GM18508 (cell line): Measurements from ENCODE around the gene SCMH1.

ENCODE experiments used
- ATAC-seq: cut with Tn5 transposase; IDR thresholded peaks from one replicate; pipeline ENCODE4 v1.9.1; 2021; ENCODE audit warnings: moderate number of reproducible peaks; ENCODE audit not compliant: insufficient read depth, unreplicated experiment

Gene SCMH1

DNA sequence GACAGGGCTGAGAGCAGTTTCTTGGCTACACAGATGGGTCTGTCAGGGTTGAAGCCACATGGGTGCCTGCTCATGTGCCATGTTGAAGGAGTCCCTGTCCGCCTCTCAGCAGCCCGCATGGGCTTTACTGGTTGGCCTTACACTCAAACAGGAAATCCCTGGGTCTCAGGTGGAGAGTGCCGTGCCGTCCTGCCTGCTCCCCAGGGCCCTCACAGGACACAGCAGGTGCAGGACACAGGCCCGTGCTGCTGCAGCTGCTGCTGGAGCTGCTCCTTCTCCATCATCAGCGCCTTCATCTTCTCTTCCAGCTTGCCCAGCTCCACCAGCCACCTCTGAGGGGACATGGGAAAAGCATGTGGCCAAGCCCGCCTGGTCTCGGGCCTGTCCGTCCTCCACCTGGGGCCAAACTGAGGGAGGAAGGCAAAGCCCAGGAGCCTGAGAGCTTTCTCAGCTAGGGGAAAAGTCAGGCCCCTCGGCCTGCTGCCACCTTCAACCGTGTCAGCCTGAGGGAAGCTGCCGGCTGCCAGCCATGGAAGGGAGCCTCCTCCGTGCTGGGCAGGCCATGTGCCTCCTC lies 226.1 kb downstream of the SCMH1 start:
- ATAC-seq: no peak

DNA sequence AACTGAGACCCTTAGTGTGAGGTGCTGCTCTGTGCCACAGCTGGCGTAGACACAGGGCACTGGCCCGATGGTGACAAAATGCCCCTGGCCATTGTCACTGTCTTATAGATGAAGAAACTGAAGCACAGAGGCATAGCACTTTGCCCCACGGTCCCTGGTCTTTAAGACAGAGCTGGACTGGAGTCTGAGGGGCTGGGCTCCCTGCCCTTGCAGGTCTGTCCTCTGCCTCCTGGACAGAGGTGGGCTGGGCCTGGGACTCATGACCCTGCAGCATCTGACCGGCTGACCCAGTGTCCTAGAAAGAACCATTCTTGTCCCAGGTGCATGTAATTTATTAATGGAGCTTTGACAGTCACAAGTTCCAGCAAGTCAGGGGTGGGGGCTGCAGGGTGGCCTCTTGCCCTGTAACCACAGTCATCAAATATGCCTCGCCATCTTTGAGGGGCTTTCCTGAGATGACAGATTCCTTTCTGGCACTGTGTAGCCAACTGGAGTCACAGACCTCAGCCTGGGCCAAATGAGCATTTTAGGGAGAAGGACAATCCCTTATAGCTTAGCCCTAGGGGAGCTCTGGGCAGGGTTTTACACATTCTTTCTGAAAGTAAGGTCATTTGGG lies 226.7 kb downstream of the SCMH1 start:
- no peak for ATAC-seq

DNA sequence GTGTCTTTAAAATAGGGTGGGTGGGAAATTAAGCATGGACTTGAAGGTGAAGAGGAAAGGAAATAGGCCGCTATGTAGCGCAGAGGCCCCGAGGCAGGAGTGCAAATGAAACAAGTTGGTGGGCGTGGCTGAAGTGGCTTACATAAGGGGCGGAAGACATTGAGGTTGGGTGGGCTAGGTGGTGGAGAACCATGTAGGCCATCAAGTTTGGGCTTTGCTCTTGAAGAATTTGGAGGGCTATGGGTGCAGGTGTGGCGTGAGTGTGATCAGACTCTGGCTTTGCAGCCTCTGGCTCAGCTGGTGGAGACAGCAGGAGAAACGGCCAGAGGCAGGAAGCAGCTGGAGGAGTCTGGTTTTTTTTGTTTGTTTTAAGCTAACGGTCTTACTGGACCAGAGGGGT lies 227.2 kb downstream of the SCMH1 start:
- ATAC-seq: no peak

DNA sequence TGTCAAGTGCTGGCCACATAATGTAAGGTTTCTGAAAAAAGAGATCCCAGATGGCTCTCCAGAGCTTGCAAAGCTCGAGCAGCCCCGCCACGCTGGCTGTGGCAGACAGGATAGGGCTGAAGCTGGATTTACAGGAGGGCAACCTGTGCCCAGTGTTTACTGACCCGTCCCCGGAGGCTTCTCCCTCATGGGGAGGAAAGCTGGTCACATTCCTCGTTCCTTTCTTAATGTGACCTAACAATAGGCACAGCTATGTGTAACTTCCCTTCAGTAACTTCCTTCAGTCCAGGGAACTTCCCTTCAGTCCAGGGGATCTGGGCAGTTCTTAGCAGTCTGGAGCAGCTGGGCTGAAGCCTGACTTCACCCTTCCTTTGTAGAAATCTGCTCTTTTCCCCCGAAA lies 228.3 kb downstream of the SCMH1 start:
- no peak for ATAC-seq

DNA sequence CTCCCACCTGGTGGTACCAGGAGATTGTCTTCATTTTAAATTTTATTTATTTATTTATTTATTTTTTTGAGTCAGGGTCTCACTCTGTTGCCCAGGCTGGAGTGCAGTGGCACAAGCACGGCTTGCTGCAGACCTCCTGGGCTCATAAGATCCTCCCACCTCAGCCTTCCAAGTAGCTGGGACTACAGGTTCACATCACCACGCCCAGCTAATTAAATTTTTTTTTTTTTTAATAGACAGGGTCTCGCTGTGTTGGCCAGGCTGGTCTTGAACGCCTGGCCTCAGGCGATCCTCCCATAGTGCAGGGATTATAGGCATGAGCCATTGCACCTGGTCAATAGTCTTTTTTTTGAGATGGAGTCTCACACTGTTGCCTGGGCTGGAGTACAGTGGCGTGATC lies 229.1 kb downstream of the SCMH1 start:
- ATAC-seq: no peak

DNA sequence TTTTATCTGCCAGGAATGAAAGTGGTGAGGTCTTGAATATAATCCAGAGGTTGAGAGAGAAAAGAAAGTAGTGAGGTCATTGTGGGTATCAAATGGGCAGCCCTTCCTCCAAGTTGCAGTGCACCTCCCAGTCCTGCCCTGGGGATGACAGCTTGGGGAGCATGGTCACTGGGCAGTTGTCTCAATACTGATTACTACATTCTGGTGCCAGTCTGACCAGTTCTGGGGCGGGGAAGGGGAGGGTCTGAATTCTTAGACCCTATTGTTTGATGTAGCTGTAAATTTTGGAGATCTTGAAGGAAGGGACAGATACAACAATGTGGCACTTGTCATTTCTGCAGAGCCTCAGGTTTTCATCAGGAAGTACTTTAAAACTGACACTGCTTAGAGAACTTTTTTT lies 231.8 kb downstream of the SCMH1 start:
- ATAC-seq: no peak

DNA sequence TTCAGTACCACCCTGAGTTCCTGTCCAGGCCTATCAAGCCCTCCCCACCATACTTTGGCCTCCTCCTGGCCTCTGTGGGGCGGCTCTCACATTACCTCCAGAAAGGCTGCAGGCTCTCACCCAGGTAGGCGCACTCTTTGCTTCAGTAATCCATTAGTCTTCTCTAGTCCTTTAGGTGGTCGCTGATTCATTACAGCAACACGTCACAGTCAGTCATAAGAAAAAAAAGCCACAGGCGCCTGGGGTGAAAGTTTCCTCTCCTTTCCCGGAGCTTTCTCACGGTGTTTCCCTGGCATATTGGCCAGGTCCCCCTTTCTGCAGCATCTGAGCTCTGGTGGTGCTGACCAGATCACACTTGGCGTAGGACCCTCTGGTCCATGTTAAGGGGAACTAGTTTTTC lies 232.6 kb downstream of the SCMH1 start:
- no peak for ATAC-seq

DNA sequence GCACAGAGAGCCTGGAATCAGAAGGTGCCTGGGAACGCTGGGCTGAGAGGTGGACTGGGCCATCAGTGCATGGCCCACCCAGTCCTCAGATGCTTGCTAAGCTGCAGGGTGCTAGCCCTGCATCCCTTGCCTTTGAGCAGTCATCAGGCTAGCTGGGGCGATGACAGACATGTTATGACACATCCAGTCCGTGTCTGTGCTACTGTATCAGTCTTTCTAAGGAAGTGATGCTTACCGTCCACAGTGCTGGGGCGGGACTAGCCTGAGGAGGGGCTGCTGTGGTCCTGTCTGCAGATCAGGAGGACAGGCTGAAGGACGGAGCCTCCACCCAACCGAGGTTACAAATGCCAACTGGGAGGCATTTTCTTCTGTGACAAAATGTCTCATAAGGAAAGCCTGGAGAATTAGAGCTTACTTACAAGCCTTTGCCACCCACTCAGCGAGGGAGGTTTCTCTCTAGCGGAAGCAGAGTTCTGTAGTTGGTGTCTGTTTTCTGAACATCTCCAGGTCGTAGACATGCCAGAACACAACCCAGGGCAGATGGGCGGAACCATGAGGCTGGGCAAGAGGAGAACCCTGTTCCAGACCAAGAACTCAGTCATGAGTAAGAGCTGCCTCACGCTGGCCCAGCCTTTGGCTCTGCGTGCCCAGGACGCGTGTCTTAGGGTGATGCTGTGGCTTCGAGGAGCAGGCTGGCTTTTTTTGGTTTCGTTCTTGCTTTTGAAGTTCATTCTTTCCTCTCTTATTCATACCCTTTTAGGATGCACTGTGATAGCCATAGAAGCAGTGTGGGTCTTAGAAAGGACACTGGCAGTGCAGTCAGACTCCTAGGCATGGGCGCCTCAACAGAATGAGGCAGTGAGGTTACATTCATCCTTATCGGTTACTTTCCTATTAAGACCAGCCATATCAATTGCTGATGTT lies 234.9 kb downstream of the SCMH1 start:
- ATAC-seq: no peak

DNA sequence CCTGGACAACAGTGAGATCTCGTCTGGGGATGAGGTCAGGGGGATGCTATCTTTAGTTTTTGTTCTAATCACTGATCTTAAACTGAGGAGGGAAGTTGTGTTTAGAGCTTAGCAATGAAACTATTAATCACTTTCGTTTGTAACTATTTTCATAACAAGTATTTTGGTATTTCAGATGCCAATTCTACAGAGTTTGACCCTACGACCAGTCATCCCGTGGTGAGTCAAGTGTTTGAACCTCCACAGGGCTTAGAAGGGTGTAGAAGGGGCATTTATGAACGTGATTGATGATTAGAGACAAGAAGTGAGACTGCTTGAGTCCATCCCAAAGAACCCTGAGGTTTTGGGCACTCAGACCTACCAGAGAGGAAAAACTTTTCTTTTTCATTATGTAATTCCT lies 236.2 kb downstream of the SCMH1 start:
- no peak for ATAC-seq

DNA sequence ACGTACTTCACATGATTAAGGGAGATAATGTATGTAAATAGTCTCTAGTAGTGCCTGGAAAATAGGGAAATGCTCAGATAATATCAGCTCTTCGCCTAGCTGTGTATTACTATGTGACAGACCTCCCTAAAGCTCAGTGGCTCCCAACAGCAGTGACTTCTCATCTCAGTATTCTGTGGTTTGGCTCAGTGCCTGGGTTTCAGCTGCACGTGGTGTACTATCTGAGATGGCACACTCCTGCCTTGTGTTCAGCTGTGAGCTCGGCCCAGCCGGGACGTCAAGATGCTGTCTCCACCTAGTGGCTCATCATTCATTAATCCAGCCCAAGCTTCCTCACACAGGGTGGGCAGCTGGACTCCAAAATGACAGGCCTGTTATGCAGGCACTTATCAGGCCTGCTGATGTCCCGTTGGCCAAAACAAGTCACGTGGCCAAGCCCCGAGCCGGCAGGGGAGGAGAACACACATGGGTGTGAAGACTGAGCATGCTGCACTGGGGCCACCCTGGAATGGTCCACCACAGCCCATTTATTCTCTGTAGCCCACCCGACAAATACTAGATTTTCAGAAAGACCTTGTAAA lies 238.4 kb downstream of the SCMH1 start:
- peak; percentile 76 for ATAC-seq

DNA sequence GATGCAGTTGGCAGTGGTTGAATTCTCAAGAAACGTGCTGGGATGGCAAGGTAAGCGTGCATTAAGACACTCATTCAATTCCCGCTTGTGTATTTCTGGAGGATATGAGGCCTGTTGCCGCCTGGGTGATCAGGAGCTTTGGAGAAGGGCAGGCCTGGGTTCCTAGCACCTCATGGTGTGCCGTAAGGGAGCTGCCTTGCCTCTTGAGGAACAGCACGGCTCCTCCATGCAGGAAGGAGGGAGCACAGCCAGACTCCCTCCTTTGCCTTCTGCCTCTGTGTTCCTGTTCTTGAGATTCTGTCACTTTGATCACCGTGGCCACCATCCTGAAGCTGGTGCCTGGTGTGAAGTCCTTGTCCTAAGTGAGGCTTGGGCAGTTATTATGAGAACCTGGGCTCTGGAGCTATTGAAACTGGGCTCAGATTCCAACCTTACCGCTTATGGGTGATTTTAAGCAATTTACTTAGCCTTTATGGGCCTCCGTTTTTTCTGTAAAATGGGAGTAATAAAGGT lies 238.9 kb downstream of the SCMH1 start:
- ATAC-seq: no peak

DNA sequence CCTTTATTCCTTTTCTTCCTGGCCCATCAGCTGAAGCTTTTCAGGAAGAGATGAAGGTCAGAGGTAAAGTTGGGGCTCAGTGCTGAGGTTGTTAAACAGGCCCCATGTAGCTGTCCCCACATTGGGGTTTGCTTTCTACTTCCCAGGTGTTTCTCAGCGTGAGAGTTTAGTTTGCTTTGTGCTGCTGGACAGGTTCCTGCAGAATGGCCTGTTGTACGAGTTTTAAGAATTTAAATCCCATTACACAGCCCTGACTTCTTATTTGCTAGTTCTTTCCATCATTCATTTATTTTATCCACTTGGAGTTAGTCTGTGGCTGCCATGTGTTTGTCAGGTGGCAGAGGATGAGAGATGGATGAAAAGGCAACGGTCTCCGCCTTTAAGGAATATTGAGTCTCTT lies 243.4 kb downstream of the SCMH1 start:
- no peak for ATAC-seq

DNA sequence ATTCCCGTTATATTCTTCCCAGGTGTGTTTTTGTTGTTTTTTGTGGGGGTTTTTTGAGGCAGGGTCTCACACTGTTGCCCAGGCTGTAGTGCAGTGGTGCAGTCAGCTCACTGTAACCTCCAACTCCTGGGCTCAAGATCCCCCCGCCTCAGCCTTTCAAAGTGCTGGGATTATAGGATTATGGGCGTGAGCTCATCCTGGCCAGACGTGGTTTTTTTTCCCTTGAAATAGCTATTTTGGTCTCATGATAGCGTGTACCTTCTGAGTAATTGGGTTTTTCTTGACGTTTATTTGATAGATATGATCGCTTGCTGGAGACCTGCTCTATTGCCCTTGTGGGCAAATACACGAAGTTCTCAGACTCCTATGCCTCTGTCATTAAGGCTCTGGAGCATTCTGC lies 245.0 kb downstream of the SCMH1 start:
- ATAC-seq: no peak

DNA sequence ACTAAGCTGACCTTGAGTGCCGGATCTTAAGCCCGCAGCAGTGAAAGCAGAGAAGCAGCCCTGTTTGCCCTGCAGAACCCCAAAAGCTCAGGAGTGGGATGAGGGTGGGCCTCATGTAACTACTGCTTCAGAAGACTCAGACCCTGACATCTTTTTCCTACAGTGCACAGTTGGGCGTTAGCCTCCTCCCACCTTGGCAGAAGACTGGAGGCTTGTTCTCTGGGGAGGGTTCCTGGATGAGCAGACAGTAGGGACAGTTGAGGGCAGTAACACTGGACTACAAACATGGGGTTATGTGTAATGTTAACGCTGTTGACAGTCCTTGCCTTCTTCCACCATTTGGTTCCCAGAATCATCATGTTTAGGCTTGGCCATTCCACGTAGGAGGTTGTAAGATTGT lies 253.0 kb downstream of the SCMH1 start:
- ATAC-seq: no peak

DNA sequence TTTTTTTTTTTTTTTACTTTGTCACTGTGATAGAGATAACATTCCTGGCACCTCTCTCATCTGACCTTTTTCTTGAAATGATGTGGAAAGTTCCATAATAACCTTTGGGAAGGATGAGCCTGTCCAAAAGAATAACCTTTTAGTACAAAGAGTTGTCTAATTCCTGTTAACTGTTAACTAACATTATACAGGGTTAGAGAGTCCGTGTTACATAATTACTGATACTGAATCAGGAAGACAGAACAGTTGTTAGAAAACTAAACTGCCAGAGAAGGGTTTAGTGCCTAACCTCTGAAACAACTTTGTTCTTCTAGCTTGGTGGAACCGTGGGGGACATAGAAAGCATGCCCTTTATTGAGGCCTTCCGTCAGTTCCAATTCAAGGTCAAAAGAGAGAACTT lies 253.8 kb downstream of the SCMH1 start:
- ATAC-seq: no peak

DNA sequence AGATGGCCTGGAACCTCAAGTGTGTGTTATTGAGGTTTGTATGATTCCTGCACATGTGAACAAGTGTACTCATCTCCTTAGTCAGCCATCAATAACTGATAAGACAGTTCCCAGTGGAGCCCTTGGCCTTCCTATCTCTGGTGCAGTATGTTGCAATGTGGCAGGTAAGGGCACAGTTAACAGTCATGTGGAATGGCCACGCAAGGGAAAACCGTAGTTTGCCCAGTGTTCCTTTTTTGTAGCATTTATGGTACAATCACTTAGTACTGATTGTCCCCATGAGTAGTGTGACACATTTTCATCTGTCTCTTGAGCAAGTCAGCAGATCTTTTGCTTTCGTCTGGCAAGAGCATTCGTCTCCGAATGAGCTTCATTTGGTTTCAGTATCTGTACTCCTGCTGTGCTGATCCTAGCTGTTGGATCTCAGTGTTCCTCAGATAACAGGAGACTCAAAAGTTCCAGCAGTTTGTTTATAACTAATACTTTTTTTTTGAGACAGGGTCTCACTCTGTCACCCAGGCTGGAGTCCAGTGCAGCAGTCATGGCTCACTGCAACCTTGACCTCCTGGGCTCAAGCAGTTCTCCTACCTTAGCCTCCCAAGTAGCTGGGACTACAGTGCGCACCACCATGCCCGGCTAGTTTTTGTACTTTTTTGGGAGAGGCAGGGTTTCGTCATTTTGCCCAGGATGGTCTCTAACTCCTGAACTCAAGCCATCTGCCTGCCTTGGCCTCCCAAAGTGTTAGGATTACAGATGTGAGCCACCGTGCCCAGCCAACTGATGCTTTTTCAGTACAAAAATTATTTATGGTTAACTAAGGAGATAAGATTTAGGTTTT lies 254.4 kb downstream of the SCMH1 start:
- no peak for ATAC-seq

DNA sequence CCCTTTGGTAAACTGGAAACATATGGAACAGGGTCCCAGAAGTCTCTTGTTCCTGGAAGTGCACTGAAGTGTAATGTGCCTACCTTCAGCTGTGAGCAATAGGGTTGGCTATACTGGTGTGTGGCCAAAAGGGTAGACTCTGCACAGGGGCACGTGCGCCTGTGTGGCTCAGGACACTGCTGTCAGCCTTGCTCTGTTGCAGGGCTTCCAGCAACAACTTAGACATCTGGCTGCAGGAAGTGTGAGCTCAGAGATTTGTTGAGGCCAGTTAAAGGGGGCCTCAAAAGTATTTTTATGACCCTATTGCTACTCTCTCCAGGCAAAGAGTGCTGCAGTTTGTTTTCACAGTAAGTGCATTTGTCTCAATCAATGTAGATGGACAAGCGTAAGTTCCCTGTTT lies 255.2 kb downstream of the SCMH1 start:
- no peak for ATAC-seq

DNA sequence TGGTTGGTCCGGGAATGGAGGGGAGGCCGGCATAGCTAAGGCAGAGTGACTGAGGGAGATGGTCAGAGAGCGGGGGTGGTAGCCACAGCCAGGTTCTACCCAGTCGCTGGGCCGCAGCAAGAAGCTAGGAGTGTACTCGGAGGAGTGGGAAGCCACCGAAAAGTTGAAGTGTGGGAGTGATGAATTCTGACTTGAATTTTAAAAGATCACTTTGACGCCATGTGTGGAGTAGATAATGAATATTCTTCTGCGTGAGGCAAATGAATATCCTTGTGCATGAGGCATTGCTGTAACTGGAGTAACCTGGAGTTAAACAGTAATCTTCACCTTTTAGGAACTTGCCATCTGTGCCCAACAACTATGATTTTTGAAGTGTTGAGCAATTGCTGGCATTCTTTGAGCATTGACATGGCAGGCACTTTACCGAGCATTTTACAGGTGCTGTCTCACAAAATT lies 255.8 kb downstream of the SCMH1 start:
- no peak for ATAC-seq

DNA sequence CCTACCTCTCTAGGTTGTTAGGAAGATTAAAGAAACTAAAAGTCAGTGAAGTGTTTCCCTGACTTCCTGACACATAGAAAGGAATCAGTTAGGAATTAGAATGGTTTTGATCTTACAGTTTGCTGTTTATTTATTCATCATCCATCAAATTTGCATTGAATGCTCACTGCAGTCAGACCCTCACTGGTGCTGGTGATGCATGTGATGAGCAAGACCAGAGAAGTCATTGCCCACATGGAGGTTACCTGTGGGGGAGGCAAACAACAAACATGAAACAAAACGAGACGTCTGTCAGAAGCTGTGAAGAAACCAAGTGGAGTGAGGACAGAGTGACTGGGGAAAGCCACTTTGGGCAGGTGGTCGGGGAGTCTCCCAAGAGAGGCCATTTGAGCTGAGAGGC lies 256.2 kb downstream of the SCMH1 start:
- ATAC-seq: no peak

DNA sequence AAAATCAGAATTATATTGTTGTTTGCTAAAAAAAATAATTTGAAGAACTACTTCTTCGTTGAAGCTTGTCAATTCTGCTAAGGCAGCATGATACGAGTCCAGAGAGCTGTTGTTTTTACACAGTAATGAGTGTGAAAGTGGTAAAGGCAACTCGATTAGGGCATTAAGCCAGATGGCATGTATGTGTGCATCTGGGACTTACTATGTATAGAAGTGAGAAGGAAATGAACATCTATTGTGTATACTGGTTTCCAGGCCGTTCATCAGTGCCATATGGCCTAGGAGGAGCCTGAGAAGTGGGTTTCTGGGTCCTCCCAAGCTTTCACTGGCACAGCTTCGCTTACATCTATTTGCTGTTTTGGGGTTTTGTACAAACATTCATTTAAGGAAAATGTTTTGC lies 256.9 kb downstream of the SCMH1 start:
- no peak for ATAC-seq
